GM10266 (cell line): ENCODE measurements around the gene LRP10.

Experiments used
- DNase-seq: peaks from one replicate; pipeline ENCODE4 v3.0.0; 2012; ENCODE audit errors: extremely low spot score
- CTCF ChIP-seq: IDR thresholded peaks from 2 replicates; pipeline ENCODE4 v1.5.1; 2012; ENCODE audit warnings: mild to moderate bottlenecking, low read depth; ENCODE audit not compliant: control insufficient read depth, insufficient read depth; ENCODE audit errors: missing control alignments

LRP10 gene

GRCh38 chr14:22861651-22862050, 9.9 kb upstream of the LRP10 start:
- no peak for TF ChIP-seq CTCF
- no peak for DNase-seq

DNA sequence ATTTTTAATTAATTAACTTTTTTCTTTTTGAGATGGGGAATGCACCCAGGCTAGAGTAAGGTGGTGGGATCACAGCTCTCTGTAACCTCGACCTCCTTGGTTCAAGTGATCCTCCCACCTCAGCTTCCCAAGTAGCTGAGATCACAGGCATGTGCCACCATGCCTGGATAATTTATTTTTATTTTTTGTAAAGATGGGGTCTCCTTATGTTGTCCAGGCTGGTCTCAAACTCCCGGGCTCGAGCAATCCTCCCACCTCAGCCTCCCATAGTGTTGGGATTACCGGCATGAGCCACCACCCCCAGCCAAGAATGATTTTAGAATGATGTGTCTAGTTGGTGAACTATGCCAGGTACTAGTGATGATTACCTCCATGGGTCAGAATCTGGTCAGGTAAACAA, 6.6 kb upstream of the LRP10 start:
- no peak for DNase-seq
- TF ChIP-seq CTCF = no peak

GRCh38 chr14:22865424-22866405, 5.8 kb upstream of the LRP10 start:
- no peak for DNase-seq
- TF ChIP-seq CTCF = peak; percentile 22

GRCh38 chr14:22866874-22867273, 4.7 kb upstream of the LRP10 start:
- no peak for DNase-seq
- no peak for TF ChIP-seq CTCF

DNA sequence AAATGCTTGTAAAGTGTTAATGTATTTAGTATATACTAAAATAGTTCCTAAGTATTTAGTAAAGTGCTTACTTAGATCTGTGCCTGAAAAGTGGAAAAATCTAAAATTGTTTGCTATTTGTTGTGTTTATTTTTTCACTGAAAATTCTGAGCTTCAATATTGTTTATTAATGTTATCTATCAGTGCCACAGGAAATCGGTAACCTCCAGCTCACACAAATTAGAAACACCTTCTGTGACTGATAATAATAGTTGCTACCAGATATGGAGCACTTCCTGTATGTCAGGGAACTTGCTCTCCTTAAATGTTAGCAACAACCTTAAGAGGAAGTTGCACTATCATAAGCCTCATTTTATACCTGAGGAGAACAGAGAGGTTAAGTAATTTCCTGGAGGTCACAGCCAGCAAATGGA, 723 bp upstream of the LRP10 start:
- no peak for DNase-seq
- no peak for TF ChIP-seq CTCF

- TF ChIP-seq CTCF = peak; percentile 97
- DNase-seq = peak; percentile 85
Measured at GRCh38 chr14:22872033-22872832, 693 bp downstream of the LRP10 start.
